Muscle of arm (tissue), 12 donors: ENCODE measurements around the gene SLC6A7. TPM values are rescaled to one million over a fixed set of nuclear protein-coding genes. Genes with fewer than 3 reads are reported as not detected.

Experiments
- DNase-seq: peaks from one replicate; pipeline ENCODE4 v3.0.0-alpha.2; 2013
- polyA plus RNA-seq, 12 donors: library from polyadenylated mRNA; unstranded; fragments of 120-200 nt; gene quantifications; one replicate each; pipeline ENCODE4 v1.2.1, GENCODE V29; 2013; ENCODE audit not compliant: insufficient read length in 12 of 12

Gene SLC6A7
- polyA plus RNA-seq, 12 donors, result 0.20 to 1.9 (median 0.52) TPM; not detected in 2

DNA sequence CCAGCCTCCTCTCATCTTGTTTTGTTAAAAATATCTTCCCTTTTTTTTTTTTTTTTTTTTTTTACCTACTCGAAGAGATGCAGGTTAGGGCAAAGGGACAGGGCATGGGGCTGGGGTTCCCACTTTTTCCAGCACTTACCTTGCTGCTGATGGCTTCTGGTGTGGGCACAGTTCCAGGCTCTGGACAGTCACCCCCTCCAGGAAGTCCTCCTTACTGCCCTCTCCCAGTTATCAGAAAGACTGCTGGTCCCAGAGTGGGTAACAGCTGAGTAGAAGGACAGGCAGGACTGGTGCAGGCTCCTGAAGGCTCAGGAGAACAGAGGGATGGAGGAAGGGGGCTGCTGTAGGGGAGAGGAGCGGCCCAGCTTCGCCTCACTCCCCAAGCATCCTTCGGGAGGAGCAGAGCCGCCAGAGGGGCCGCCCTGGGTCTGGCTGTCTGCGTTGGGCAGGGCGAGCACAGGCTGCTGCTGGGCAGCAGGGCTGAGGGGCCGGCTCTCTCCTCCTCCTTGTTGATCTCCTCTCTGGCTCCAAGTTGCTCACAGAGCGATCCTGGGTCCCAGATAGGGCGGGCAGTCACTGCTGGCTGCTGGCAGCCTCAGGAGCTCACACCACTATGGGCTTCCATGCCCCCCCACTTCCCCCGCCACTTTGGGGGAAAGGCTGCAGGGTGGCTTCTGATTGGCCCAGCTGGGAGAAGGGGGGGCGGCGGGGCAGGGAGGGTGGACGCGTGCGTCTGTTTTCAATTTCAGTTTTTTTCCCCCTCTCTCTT, 34.4 kb upstream of the SLC6A7 start, which contains the start of gene PDGFRB:
PDGFRB (minus strand) TSS at position 588 of the 769 bp plus-strand sequence. CDS start 18,798 bp downstream, outside the sequence.
- DNase-seq, result peak; percentile 87

DNA sequence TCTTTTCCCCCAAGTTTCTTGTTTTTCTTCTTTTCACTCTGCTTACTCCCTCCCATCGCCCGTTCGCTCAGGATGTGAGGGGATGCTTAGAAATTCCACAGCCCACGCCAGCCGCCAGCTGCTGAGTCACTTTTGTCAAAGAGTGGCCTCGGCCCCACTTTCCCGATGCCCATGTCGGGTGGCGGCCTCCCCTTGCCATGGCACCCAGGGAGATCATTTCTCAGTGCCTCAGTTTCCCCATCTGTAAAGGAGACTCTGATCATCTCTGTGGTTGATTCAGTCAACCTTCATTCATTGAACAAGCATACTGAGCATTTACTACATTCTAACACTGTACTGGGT, 33.9 kb upstream of the SLC6A7 start:
- DNase-seq, result no peak

DNA sequence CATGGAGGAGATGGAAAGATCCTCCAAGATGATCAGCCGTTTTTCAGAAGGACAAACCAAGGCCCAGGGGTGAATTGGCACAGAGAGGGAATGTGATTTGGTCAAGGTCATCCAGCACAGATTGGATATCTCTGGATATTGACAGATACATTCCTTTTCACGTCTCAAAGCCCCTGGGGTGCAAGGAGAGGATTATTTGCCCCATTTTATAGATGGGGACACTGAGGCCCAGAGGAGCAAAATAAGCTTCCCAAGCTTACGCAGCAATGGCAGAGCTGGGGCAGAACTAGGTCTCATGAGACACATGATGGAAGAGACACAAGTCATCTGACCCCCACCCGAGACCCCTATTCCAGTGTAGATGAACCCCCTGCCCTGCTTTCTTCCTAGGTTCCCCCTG, 33.3 kb upstream of the SLC6A7 start:
- DNase-seq, result no peak

DNA sequence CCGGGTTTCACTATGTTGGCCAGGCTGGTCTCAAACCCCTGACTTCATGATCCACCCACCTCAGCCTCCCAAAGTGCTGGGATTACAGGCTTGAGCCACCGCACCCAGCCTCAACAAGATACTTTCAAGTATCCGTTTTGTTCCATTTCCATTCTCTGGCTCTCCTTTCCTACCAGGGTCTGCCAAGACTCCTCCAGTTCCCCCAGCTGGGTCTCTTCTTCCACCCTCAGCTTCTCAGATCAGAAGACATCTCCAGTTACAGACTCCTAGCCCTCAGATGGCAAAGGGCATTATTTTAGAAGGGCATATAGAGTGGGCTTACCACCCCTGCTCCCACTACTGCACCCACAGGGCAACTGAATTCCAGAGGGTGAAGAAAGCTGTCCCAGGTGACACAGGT, 32.7 kb upstream of the SLC6A7 start:
- DNase-seq, result no peak

DNA sequence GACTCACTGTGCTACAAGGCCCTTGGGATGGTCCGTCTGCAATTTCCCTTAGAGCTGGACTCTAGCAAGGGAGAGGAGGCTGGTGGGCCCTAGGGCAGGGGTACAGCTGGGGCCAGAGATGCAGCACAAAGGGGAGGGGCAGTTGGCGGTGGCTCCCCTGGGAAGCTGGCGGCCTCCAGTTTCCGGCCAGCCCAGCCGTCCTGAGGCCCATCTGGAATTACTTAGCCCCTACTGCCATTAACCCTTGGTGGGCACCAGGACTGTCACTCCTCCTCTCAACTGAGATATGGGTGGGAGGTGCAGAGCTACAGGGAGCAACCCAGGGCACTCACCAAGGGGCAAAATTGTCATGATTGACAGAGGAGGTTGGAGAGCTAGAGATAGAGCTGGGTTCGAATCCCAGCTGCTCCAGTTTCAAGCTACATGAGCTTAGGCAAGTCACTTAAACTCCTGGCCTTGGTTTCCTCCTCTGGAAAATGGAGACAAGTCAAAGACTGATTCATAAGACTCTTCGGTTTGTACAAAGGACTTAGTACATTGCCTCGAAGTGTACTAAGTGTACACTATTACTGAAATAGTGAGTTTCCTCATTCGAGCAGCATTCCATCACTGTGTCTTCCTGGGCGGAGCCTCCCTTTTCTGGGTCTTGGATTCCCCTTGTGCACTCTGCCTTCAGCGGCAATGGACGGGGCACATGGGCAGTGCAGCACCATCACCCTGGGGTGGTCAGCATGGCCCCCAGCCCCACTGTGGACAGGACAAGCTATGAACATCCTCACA, 31.5 kb upstream of the SLC6A7 start:
- DNase-seq, result no peak

DNA sequence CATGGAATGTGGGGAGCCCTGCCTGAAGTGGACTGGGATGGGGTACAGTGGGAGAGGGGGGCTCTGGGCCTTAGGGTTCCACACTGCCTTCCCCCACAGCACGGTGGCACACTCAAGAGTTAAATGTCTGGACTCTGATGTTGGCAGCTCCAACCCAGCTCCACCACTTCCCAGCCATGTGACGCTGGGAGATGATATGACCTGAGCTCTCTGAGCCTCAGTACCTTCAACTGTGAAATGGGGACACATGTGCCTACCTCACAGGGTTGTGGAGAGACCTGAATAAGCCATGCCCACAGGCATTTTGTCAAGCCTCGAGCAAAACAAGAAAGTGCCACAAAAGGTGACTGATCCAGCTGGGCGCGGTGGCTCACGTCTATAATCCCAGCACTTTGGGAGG, 30.8 kb upstream of the SLC6A7 start:
- no peak for DNase-seq

DNA sequence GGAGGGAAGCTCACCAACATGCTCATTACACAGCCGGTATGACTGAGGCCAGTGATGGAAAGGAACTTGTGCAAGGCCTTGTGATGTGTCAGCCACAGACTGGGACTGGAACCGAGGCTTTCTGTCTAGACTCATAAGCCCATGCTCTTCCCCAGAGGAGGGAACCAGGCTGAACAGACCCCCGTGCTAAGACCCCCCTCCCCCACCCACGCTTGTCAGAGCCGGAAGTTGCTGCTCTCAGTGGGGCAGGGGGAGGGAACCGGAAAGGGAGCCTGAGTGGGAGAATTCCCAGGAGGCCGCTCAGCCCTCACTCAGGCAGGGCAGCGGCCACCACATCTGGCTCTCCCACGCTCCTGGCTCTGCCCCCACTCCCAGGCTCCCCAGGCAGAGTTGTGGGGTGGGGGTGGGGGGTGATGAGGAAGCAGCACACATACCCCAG, 30.1 kb upstream of the SLC6A7 start:
- no peak for DNase-seq

DNA sequence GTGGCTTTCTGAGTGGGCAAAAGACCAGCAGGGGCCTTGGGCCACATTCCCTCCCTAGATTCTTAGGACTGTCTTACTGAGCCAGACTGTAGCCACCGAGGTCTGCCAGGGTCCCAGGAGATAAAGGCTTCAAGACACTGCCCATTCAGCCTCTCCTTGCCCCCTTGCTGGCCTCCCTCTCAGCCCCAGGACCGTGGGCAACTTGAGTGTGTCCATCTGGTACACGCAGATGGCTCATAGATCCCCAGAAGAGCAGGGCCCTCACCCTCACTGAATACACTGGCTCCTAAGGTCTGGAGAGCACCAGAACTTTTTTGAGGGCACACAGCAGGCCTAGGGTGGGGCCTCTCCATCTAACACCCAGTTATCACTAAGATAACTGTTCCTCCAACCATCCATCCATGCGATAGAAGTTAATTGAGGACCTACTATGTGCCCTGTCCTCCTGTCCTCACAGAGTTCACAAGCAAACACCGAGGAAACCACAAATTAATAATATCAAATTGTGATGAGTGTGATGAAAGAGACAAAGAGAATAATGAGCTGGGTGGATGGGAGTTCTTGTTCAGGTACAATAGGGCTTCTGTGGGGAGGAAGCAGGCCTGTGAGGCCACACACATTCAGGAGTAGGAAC, 29.3 kb upstream of the SLC6A7 start:
- no peak for DNase-seq

DNA sequence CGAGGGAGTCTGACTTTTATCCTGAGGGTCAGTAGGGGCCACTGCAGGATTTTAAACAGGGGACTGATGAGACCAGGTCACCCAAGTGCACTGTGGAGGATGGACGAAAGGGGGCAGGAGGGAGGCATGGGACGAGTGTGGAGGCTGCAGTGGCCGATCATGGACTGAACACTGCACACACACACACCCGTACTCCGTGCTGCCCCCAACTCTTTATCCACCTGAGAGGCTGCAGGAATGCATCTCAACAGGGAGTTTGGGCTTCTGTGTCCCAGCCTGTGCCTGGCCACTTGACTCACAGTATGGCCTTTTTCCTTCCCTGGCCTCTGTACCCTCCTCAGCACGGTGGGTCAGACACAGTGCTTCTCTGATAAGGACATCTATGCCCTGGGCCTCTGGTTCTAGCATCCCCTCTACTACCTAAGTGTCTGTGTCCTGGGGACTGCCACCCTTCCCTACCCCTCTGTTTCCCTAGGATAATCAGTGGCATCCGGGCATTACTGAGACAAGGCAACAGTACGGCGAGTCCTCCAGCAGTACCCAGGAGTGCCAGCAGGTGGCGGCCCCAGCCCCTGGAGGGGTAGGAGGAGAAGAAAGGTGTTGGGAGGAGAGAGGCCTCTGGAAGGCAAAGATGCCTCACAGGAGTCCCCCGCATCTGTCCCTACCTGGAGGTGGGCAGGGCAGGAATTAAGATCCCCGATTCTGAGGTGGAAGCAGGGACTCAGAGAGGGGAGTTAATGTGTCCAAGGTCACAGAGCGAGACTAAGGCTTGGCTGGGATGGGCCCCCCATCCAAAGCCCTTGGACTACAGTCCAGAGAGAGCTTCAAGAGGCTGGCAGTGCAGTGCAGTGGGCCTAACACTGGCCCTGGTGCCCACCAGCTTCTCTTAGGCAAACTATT, 28.4 kb upstream of the SLC6A7 start:
- no peak for DNase-seq

DNA sequence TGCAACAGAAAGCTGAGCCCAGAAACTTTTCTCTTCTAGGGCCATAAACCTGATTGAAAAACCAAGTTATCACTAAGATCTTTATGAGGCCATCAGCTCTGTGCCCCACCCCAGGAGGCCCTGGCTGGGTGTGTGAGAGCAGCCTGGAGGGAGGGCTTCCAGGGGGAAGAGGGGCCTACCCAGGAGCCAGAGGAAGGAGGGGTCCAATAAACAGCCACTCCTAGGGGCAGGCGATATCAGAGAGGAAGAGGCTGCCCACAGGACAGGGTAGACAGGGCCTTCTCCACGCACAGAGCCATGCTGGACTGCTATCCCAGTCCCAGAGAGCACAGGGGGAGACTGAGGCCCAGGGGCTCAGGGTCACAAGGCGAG, 27.7 kb upstream of the SLC6A7 start:
- DNase-seq, result no peak

DNA sequence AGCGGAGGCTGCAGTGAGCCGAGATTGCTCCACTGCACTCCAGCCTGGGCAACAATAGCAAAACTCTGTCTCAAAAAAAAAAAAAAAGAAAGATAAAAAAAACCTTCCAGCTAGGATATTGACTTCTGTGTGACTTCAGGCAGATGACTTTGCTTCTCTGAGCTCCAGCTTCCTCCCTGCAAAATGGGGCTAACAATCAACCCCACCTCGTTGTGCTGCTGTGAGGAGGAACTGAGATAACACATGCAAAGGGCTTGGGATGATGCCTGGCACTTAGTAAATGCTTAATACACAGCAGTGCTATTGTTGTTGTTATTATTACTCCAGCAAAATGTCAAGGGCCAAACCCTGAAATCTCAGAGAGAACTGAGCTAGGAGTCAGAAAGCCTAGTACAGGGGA, 26.8 kb upstream of the SLC6A7 start:
- DNase-seq, result no peak

DNA sequence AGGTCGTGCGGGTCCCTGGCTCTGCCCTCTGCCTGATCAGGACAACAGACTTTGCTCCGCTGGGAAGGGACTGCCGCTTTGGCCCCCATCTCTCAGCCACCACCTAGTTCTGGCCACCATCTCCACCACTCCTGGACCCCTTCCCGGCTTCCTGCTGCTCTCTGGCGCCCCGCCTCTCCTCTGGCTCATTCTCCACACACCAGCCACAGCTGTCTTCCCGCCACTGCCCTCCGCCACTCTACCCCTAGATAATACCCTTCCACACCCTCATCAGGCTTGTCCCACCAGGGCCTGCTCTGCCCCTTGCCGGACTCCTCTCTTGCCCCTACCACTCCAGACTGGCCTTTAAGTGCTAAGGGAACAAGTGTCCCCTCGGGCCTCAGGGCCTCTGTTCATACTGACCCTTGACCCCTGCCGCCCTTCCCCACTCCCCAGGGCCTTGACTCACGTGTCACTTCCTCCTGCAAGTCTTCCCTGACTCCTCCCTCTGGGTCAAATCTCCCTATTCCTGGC, 26.3 kb upstream of the SLC6A7 start:
- peak; percentile 81 for DNase-seq

DNA sequence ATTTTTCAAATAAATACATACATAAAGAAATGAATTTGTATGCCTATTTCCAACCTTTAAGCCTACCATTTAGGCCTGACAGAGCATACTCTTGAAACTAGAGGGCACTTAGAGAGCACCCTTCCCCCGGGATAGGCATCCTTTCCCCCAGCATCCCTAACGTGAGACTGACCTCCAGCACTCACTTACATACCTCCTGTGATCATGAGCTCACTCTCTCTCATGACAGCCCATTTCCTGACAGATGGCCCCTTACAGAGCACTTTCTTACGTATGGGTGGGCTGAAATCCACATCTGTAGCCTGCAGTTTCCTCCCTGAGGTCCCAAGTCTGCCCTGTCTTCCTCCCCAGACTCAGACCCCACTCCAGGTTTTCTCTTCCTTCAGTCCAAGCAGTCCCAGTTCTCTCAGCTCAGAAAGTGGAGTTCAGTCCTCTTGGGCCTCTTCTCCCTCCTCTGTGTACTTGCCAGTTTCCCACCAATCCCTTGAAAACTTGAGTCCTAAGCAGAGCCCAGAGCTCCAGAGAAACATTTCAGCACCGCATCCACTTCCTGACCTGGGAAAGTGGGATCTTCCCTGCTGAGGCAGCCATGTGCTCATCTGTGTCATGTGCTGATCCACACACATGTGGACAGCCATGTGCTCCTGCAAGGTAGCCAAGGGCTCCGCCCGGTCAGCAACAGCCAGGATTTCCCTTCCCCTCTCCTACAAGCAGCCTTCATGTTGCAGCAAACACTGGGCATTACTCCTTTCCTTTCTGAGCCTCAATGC, 25.5 kb upstream of the SLC6A7 start:
- peak; percentile 80 for DNase-seq

DNA sequence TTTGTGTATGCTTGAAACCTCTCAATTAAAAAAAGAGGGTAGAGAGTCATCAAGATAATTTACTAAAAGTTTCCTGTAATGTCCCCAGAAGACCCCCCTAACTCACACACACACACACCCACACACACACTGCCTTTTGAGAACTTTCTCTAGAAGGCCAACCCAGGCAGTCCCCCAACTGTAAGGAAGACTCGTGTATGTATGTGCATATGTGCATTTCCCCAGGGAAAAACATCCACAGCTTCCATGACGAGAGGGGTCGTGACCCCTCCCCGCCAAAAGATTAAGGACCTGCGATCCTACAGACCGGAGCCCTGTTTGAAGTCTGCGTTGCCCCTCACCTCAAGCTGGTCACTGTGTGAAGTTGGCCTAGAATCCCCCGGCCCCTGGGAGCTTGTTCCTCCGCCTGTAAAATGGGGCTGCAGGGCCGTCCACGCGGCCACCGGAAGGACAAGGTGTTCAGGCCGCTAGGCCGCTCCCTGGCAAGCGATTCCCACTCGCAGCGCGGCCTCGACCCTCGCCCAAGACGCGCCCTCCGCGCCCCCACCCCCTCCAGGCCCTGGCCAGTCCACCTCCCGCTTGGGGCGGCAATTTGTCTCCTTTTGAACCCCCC, 23.7 kb upstream of the SLC6A7 start:
- DNase-seq, result no peak

DNA sequence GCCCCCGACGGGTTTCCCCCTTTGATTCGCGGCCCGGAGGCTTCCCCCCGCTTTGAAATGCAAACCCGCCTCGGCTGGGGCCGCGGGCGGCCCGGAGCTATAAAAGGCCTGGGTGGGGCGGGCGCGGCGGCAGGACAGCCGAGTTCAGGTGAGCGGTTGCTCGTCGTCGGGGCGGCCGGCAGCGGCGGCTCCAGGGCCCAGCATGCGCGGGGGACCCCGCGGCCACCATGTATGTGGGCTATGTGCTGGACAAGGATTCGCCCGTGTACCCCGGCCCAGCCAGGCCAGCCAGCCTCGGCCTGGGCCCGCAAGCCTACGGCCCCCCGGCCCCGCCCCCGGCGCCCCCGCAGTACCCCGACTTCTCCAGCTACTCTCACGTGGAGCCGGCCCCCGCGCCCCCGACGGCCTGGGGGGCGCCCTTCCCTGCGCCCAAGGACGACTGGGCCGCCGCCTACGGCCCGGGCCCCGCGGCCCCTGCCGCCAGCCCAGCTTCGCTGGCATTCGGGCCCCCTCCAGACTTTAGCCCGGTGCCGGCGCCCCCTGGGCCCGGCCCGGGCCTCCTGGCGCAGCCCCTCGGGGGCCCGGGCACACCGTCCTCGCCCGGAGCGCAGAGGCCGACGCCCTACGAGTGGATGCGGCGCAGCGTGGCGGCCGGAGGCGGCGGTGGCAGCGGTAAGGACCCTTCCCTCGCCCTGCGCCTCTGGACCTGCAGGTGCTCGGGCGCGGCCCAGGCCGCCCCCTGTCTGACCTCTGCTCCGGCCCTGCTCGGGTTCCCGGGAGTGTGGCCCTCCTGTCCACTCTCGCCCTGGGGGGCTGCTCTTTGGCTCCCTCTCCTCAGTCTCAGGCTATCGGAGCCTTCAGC, 23.0 kb upstream of the SLC6A7 start, which contains the start of gene CDX1:
CDX1 (plus strand) TSS at position 129 of the 862 bp plus-strand sequence; CDS start at position 228, 99 bp downstream.
- DNase-seq, result no peak

DNA sequence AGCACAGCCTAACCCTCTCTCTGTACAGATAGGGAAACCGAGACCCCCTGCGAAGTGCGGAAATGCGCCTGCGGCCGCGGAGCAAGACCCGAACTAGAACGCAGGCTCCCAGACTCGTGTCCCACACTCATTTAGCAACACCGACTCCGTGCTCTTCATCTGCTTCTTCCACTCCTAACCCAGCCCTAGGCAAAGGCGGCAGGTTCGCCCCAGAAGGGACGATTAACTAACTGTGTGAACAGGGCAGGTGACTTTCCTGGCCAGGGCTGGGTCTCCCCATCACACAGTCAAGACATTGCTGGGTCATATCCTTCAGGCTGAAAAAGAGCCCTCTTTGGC, 22.4 kb upstream of the SLC6A7 start:
- DNase-seq, result no peak

DNA sequence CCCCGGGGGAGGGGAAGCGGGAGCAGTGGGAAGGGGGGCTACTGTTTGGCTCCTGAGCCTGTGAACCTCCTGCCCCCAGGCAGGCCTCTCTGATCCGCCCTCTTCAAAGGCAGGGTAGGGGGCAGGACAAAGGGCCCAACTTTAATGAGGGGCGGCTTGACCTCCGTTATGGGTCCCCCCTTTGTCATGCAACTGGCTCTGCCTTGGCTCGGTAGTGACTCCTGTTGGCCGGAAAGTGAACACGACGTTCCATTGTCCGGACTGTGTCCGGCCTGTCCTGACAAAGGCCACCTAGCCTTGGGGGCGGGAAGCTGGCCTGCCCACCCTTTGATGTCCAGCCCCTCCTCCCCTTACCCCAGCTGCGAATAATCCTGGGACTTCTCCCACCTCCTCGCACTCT, 22.0 kb upstream of the SLC6A7 start:
- DNase-seq, result no peak

DNA sequence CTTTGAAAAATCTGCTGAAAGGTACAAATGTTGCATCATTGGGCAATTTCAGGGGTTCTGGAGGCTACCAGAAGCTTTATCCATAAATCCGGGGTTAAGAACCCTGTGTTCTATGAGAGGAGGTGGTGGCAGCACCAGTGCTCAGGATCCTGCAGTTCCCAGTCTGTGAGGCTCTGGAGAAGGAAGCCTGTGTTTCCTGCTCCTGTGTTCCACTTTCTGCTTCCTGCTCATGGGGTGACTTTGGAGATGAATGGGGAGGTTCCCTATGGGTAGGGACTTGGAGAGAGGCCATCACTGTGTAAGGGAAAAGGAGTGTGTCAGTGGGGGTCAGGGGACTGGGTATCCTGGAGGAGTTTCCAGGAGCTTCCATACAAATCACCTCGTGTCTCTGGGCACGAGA, 21.0 kb upstream of the SLC6A7 start:
- no peak for DNase-seq

DNA sequence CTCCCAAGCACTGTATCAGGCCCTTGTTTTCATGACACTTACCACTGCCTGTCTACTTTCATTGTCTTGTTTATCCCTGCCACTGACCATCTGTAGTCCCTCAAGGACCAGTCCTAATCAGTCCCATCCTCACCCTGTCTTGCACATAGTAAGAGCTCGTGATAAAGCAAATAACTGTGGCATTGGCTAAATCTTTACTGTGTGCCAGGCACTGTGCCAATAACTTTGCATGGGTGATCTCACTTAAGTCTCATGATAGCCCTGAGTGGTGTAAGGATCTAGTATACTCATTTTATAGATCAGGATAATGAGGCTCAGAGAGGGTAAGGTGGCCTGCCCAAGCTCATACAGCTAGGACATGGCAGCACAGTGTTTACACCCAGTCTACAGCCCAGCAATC, 17.7 kb upstream of the SLC6A7 start:
- no peak for DNase-seq
